GM15510 (cell line): ENCODE results near the gene POLD2.

Experiments
- POLR2A ChIP-seq: IDR thresholded peaks from 3 replicates; pipeline ENCODE4 v1.6.1; 2011; ENCODE audit warnings: borderline replicate concordance; ENCODE audit not compliant: insufficient read length; ENCODE audit errors: extremely low read depth

POLD2 gene

DNA sequence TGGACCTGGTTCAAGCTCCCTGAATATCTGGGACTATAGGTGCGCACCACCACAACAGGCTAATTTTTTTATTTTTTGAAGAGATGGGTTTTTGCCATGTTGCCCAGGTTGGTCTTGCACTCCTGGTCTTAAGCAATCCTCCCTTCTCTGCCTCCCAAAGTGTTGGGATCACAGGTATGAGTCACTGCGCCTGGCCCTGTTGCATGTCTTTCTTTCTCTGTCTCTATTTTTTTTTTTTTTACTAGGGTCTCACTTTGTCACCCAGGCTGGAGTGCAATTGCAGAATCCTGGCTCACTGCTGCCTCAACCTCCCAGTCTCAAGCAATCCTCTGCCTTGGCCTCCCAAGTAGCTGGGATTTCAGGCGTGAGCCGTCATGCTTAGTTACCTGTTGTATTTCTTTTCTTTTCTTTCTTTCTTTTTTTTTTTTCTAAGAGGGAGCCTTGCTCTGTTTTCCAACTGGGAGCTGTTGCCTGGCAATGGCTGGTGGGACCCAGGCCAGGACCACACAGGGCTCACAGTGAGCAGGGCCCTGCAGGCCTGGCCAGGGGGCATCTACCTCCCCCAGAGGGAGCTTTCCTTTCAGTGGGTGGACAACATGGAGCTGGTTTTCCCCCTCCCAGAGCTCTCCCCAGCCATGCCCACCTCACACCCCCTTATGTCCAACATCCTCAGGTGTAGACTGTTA lies 11.7 kb upstream of the POLD2 start:
- TF ChIP-seq POLR2A = no peak

DNA sequence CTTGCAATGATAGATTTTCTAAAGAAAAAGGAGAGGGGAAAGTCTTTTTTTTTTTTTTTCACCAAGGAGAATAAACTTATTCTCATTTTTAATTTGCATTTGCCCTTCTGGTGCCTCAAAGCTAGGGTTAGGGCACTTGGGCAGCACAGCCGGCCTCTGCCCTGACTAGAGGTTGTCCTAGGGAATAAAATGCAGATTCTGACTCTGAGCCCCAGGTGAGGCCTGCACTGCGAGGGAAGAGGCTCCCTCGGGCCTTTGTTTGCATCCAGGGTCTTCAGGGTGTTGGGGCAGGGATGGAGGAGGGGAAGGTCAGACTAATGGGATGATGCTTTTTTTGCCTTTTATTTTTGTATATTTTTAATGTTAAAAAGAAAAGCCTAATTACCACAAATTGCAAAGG lies 9.9 kb upstream of the POLD2 start:
- TF ChIP-seq POLR2A = no peak

DNA sequence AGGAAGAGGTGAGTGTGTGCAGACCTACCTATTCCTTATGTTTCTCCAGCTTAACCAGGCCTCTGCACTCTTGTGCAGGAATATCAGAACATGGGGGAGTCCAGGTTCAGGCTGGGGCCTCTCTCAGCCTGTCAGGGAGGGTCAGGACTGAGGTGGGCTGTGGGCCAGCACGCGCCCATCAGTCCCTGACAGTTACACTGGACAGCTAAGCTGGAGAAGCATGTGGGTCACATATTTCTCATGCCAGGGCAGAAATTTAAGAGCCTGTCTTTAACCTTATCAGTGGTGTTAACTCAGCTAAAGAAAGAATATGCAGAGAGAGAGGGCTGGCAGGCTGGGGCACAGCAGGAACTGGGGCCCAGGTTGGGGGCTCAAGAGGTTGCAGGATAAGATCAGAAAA lies 8.7 kb upstream of the POLD2 start:
- no peak for TF ChIP-seq POLR2A

DNA sequence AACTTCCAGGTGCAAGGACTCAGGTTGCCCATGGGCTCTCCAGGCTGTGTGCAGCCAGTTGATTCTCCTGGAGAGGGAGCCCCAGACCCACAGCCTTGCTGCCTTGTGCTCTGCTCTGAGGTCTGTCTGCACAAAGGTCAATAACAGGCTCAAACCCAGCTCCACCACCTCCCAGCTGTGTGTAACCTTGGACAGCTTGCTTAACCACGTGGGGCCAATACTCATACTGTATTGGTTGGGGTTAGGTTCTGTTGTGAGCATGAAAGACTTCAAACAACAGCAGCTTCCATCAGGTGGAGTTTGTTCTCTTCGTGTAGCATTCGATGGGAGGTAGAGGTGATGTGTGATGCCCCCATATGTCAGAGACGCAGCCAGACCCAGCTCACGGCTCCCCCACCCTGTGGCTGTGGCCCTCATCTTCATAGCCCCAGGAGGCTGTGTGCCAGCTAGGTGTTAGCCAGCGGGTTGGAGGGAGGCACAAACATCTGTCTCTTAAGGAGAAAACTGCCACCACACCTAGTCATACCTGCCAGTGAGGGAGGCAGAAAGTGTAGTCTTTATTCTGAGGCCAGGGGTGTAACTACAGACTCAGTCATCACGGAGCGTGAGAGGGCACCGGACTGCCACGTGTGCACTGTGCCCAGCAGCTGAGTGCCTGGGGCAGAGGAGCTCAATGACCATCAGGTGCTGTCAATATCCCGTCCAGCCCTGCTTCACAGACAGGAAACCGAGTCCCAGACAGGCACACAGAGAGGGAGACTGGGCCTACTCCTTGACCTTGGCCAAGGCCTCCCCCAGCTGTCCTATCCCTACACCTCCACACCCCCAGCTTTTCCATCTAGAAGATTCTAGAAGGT lies 8.1 kb upstream of the POLD2 start:
- TF ChIP-seq POLR2A = no peak

DNA sequence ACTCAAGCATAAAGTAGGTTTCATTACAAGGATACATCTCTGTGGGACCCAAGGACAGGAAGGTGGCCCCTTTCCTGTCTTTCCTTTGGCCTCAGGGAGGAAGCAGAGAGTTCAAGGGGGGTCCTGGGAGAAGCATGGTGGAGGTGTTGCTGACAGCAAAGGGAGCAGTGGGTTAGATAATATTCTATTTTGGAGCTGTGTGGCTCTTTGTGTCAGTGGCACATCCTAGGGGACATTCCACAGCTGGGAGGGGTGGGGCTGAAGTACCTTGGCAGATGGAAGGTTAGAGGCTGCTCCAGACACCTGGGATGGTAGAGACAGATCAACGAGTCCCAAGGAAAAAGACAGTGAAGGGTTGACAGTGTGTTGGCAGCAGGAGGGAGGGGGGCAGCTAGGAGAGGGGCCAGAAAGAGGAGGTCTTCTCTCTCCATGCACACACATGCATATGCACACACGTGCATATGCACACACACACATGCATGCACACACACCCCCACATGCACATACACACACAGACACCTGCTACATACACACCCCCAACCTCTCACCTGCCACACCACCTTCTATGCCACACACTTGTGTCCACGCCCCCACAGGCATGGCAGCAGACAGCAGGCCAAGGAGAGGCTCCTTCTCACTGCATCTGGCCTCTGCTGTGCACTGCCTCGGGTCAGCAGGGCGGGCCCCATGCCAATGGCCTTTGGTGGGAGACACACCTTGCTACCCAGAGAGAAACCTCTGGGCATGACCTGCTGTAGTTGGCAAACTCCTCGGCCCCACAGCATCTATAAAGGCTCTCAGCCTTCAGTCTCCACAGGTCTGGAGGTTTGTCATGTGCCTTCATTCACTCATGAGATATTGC lies 5.6 kb upstream of the POLD2 start:
- no peak for TF ChIP-seq POLR2A

DNA sequence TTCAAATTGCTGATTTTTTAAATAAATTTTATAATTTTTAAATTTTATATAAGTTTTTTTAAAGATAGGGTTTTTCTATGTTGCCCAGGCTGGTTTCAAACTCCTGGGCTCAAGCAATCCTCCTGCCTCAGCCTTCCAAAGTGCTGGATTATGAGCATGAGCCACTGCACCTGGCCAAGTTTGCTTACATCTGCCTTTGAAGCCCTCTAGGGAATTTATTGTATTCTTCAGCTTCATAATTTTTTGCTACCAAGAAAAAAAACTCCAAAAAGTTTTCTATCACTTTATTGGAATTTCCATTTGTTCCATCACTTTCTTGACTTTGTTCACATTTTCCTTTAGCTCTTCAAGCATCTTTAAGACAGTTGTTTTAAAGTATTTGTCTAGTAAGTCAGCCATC lies 3.8 kb upstream of the POLD2 start:
- TF ChIP-seq POLR2A = no peak

DNA sequence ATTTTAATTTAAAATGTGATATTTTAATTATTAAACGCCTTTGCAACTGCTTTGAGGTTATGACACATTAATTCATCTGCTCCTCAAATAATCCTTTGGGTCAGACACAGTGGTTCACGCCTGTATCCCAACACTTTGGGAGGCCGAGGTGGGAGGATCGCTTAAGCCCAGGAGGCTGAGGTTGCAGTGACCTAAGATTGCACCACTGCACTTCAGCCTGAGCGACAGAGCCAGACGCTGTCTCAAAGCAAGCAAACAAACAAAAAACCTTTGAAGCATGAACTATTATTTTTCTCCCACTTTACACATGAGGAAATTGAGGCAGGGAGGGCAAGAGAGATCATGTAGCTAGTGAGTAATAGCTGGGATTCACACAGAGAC lies 1.5 kb upstream of the POLD2 start:
- TF ChIP-seq POLR2A = no peak

DNA sequence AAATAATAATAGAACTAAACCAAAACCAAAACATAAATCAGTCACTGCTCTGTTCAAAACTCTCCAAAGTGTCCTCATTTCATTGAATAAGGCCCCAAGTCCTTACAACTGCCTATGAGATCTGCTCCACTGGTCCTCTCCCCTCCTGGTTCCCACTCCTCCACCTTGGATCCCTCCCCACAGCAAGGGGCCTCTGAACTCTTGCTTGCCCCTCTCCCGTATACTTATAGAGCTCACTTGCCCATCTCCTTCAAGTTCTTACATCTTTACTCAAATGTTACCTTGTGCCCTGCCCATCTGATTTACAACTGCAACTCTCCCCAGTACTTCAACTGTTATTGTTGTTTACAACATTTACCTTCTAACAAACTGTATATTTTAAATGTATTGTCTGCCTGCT lies 819 bp downstream of the POLD2 start:
- TF ChIP-seq POLR2A = no peak

DNA sequence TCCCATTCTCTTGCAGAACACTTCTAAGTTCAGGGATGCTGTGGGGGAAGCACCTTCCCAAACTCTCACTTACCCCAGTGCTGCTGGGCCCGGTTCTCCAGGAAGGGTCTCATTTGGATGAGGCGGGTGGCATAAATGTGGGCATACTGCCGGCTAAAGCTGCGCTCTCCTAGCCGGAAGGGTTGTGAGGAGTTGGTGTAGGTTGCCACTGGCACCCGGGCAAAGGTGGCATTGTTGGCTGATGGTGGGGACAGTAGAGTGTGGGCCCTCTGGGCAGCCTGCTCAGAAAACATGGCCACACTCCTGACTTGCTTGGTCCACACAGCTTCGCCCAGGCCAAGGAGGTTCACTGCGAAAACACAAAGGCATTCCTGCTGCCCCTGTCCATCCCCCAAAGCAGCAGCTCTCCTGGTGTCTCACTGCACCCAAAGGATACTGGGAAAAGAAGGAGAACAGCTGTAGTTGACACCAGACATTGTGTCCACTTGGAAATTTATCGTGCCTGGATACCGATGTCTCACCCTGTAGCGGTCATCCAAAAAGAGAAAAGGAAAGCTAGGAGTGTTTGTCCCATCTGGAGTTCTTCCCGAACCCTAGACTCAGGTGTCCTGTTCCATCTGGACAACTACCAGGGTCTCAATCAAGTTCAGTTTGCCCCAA lies 1.5 kb downstream of the POLD2 start:
- no peak for TF ChIP-seq POLR2A

DNA sequence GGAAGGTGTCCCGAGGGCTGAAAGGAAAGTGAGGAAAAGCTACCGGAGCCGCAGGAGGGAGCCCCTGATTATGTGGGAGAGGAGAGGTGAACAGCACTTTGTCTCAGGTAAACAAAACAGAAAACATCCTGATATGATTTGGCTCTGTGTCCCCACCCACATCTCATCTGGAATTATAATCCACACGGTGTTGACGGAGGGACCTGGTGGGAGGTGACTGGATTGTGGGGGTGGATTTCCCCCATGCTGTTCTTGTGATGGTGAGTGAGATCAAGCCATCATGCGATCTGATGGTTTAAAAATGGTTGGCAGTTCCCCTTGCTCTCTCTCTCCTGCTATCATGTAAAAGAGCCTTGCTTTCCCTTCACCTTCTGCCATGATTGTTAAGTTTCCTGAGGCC lies 3.0 kb downstream of the POLD2 start:
- no peak for TF ChIP-seq POLR2A

DNA sequence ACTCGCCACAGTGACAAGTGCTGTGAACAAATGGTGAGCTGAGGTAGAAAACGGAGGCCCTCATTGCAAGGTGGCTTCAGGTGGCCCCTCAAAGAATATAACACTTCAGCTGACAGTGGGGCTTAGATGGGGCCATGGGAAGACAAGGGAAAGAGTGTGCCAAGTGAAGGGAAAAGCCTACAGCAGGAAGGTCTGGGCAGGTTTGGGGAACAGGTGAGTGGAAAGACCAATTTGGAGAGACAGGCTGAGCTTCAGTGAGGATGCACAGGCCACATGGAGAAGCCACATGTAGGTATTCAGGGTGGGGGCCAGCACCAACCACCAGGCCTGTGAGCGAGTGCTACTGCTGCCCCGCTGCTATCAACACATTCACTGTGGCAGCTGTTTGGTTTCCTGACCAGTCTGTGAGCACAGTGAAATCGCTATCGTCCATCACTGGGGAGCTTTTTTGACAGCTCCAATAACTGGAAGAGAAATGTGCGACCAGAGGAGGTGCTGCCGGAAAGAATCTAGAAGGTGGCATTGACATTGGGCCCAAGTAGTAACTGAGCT lies 3.4 kb downstream of the POLD2 start:
- no peak for TF ChIP-seq POLR2A

DNA sequence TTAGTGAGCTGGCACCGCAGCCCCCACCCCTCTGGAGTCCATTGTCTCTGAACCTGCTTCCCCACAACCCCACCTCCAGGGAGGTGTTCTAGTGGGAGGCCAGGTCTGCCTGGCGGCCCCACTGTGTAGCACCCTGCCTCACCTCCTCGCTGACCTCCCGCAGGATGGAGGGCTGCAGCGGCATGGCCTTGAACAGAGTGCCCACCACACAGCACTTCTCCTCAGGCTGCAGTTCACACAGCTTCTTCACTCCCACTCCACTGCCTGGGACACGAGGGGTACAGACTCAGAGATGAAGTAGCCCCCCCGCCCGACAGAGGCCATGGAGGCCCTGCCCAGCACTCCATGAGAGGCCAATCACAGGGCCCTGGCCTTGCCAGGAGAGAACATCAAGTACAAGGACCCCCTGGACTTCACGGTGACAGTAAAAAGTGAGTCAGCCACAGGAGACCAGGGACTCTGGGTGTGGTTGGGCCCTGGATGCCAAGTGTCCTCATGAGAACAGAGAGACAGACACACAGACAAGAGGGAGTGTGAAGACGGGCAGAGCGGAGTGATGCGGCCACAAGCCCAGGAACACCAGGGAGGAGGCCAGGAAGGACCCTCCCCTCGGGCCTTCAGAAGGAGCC lies 5.4 kb downstream of the POLD2 start:
- TF ChIP-seq POLR2A = no peak

DNA sequence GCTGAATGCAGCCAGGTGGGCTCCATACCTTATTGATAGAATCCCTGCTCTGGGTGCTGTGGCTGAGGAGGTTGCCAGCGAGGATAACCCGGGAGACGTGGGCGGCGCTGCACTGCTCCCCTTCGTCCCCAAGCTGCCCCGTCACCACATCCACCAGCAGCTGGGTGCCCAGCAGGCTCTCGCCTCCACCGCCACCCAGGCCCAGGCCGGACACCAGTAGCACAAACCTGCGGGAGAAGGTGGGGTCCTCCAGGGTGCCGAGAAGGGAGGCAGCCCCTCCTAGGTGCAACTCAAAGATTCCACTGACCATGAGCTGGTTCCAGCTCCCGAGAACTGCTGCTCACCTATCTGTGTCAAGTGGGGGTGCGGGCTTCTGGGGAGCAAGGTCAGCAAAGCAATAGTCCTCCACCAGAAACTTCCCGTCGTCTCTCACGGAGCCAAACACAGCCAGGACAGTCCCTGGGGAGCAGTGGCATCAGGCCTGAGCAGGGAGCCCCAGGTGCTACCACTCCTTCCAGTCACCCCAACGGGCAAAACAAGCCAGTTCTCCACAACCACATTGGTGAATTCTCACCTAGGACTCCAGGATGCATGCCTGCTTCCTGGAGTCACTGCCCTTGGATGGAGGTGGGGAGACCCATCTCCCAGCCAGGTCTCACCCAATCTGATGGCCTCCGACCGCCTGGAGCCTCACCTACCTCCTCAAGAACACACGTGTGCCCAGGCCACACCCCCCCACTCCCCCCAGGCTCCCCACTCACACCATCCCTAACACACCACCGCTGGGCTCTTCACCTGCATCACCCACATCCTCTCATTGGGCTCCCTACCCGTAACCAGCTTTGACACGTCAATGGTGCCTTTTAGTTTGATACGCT lies 6.3 kb downstream of the POLD2 start:
- no peak for TF ChIP-seq POLR2A
